Germinal center (tissue), 1 donor: Measurements from ENCODE around the gene FLT4.

Experiments used
- DNase-seq: peaks from one replicate; pipeline ENCODE4 v3.0.0; 2012; ENCODE audit warnings: mixed read lengths, low spot score

FLT4 gene

GRCh38 chr5:180642181-180642775 is 7.1 kb downstream of the FLT4 start:
- no peak for DNase-seq

GRCh38 chr5:180641566-180641900 is 7.9 kb downstream of the FLT4 start:
- DNase-seq, result no peak

- DNase-seq, result no peak
Observed at GRCh38 chr5:180640861-180641565, 8.4 kb downstream of the FLT4 start.

GRCh38 chr5:180640611-180640860 is 8.9 kb downstream of the FLT4 start:
- DNase-seq, result no peak

GRCh38 chr5:180639741-180640610 is 9.4 kb downstream of the FLT4 start:
- DNase-seq, result no peak

GRCh38 chr5:180639287-180639686 is 10.1 kb downstream of the FLT4 start:
- no peak for DNase-seq

GRCh38 chr5:180637962-180638680 is 11.3 kb downstream of the FLT4 start:
- no peak for DNase-seq

- DNase-seq, result no peak
Observed at GRCh38 chr5:180636403-180637075, 12.9 kb downstream of the FLT4 start.

GRCh38 chr5:180636016-180636402 is 13.4 kb downstream of the FLT4 start:
- no peak for DNase-seq

- DNase-seq, result no peak
Observed at GRCh38 chr5:180633283-180634177, 15.9 kb downstream of the FLT4 start.

- no peak for DNase-seq
Observed at GRCh38 chr5:180632768-180633167, 16.6 kb downstream of the FLT4 start.

GRCh38 chr5:180631549-180632383 is 17.6 kb downstream of the FLT4 start:
- DNase-seq, result no peak

GRCh38 chr5:180630426-180630825 is 19.0 kb downstream of the FLT4 start:
- no peak for DNase-seq

- DNase-seq, result no peak
Observed at GRCh38 chr5:180629831-180630382, 19.5 kb downstream of the FLT4 start.

GRCh38 chr5:180628827-180629750 is 20.3 kb downstream of the FLT4 start:
- no peak for DNase-seq

- DNase-seq, result no peak
Observed at GRCh38 chr5:180628211-180628610, 21.2 kb downstream of the FLT4 start.

GRCh38 chr5:180627386-180628120 is 21.8 kb downstream of the FLT4 start:
- no peak for DNase-seq
